Caco-2 (cell line): ENCODE results near the gene NTN4. TPM values are rescaled to one million over a fixed set of nuclear protein-coding genes. Genes with fewer than 3 reads are reported as not detected.

ENCODE experiments used
- BruUV-seq: library from RNA; stranded (reverse); fragments of 400-500 nt; replicated peaks from 2 replicates; lab custom pipeline; 2021; lab: Mats Ljungman, UMichigan
- CTCF ChIA-PET: fragments of 300-600 bp; sonication (Branson Sonifier 250); formaldehyde crosslinking; loops from one replicate; lab custom pipeline; 2022; ENCODE audit warnings: antibody characterized with exemption; lab: Charles Lee
- POLR2A ChIA-PET: fragments of 300-600 bp; sonication (Branson Sonifier 250); formaldehyde crosslinking; loops from one replicate; lab custom pipeline; 2022; ENCODE audit warnings: antibody characterized with exemption; lab: Charles Lee
- DNase-seq, 2 experiments: peaks; one replicate each; pipeline versions ENCODE4 v3.0.0 to v3.0.0-alpha.2; 2020 to 2022
- H3K27me3 ChIP-seq: replicated peaks from 2 replicates; pipeline ENCODE4 v1.6.0; 2011; ENCODE audit warnings: low read length; ENCODE audit not compliant: control insufficient read depth, insufficient read depth
- H3K36me3 ChIP-seq: 2 replicates; pipeline ENCODE4 v1.5.1; 2011; ENCODE audit warnings: low read length; ENCODE audit not compliant: control insufficient read depth, insufficient read depth
- H3K4me1 ChIP-seq: fragments of 250-450 bp; sonication (Bioruptor Pico); 2 replicates; pipeline ENCODE4 v1.5.1; 2020; ENCODE audit warnings: mild to moderate bottlenecking
- H3K4me3 ChIP-seq: 2 replicates; pipeline ENCODE4 v1.5.1; 2011; ENCODE audit warnings: low read depth, mild to moderate bottlenecking, control low read depth, low read length
- H3K9me3 ChIP-seq: fragments of 250-450 bp; sonication (Bioruptor Pico); 2 replicates; pipeline ENCODE4 v1.5.1; 2020; ENCODE audit warnings: mild to moderate bottlenecking, moderate library complexity
- H3K27ac Mint-ChIP-seq: one replicate; pipeline ENCODE4 v1.8.0; 2022; ENCODE audit warnings: mixed read lengths; ENCODE audit not compliant: unreplicated experiment
- H3K27me3 Mint-ChIP-seq: one replicate; pipeline ENCODE4 v1.8.0; 2022; ENCODE audit warnings: mixed read lengths; ENCODE audit not compliant: insufficient read depth, unreplicated experiment
- H3K36me3 Mint-ChIP-seq: one replicate; pipeline ENCODE4 v1.8.0; 2022; ENCODE audit warnings: mild to moderate bottlenecking, mixed read lengths; ENCODE audit not compliant: insufficient read depth, unreplicated experiment
- H3K4me1 Mint-ChIP-seq: one replicate; pipeline ENCODE4 v1.8.0; 2022; ENCODE audit warnings: low read depth, mixed read lengths; ENCODE audit not compliant: unreplicated experiment
- H3K4me3 Mint-ChIP-seq: one replicate; pipeline ENCODE4 v1.8.0; 2022; ENCODE audit warnings: mild to moderate bottlenecking, moderate library complexity, mixed read lengths; ENCODE audit not compliant: unreplicated experiment
- H3K9me3 Mint-ChIP-seq: one replicate; pipeline ENCODE4 v1.8.0; 2022; ENCODE audit warnings: mixed read lengths; ENCODE audit not compliant: unreplicated experiment
- CTCF ChIP-seq, 2 experiments: fragments of 200-600 bp in 1 of 2; IDR thresholded peaks; 1 replicate in 1 of 2; 2 replicates in 1 of 2; pipeline versions ENCODE4 v1.5.1 to v1.8.0; 2011 to 2022; ENCODE audit warnings: antibody characterized with exemption in 1 of 2, control low read depth in 1 of 2, inconsistent platforms in 1 of 2, low read depth in 1 of 2, low read length in 1 of 2, mild to moderate bottlenecking in 1 of 2, moderate library complexity in 1 of 2; ENCODE audit not compliant: insufficient read depth in 1 of 2, severe bottlenecking in 1 of 2, unreplicated experiment in 1 of 2
- intact Hi-C: fragments of 100-400 bp; cut with micrococcal nuclease; formaldehyde crosslinking; loops from one replicate; pipeline ENCODE4 v1.10.0; 2022; ENCODE audit not compliant: unreplicated experiment
- total RNA-seq: library from RNA; stranded (reverse); gene quantifications from 2 replicates; pipeline ENCODE4 v1.2.3, GENCODE V29; 2022

NTN4 gene
- total RNA-seq, 1 experiment from 2014 or later = 54.1 TPM

- H3K27me3 ChIP-seq = no peaks in the 10 kb centered on the region
- no peaks in the 10 kb centered on the region for H3K9me3 Mint-ChIP-seq
- H3K27ac Mint-ChIP-seq = no peak overlapping the region
- H3K9me3 ChIP-seq = peaks cover 2% of the 10 kb centered on the region; the same call in 1 of the 2 replicates
- no TSS peak for BruUV-seq
- H3K4me3 ChIP-seq = no peak overlapping the region
- H3K36me3 Mint-ChIP-seq = no peaks in the 10 kb centered on the region
- peaks cover 15% of the 10 kb centered on the region for H3K4me1 Mint-ChIP-seq
- intact Hi-C loops = no loop called here
- POLR2A ChIA-PET = no interaction called here
- no peak overlapping the region for H3K4me3 Mint-ChIP-seq
- no peaks in the 10 kb centered on the region for H3K27me3 Mint-ChIP-seq
- no peaks in the 10 kb centered on the region for H3K36me3 ChIP-seq
- CTCF ChIA-PET = no interaction called here
- peaks cover 22% of the 10 kb centered on the region for H3K4me1 ChIP-seq
- DNase-seq = no peak
- TF ChIP-seq CTCF (IDR thresholded peaks at IDR 0.05; ENCODE audit: insufficient read depth in 1 of 2, low read depth in 1 of 2, low read length in 1 of 2, severe bottlenecking in 1 of 2, unreplicated experiment in 1 of 2) = no peak
These were observed 182.1 kb downstream of the NTN4 start for GRCh38 chr12:95608252-95609033.

Other genes starting within 250 kb of the NTN4 start
- gene USP44, start 239.3 kb downstream of the NTN4 start, total RNA-seq = 0.14 and 0.19 TPM in 2 replicates
- gene SNRPF, start 68.2 kb upstream of the NTN4 start, total RNA-seq = 48.0 and 54.2 TPM in 2 replicates
- gene CCDC38, start 151.8 kb upstream of the NTN4 start, total RNA-seq = not detected in 2 replicates
- 0.32 and 0.61 TPM in 2 replicates for gene AMDHD1, start 152.6 kb upstream of the NTN4 start, total RNA-seq
- gene HAL, start 205.6 kb upstream of the NTN4 start, total RNA-seq = 0.51 and 0.82 TPM in 2 replicates
- 56.7 and 61.9 TPM in 2 replicates for gene LTA4H, start 244.8 kb upstream of the NTN4 start, total RNA-seq